ENCODE measurements around the gene CHD8. TPM values are rescaled to one million over a fixed set of nuclear protein-coding genes. Genes with fewer than 3 reads are reported as not detected.

CHD8 gene
- total and polyA plus RNA-seq, 2 of the 13 experiments (the other 11 are each of a cell fraction or from before 2014, with no cell fraction given), result 35.1 to 79.6 TPM

- TF ChIP-seq IKZF4 (CRISPR knock-in tag; IDR thresholded peaks at IDR 0.05; ENCODE audit: borderline replicate concordance, low read depth, not compliant biosample characterization), result peak; percentile 83
- TF ChIP-seq DBP (CRISPR knock-in tag; IDR thresholded peaks at IDR 0.05; ENCODE audit: not compliant biosample characterization), result no peak
- no peak for TF ChIP-seq ZBTB34 (CRISPR knock-in tag; IDR thresholded peaks at IDR 0.05)
- peak; percentile 86 for TF ChIP-seq KLF9 (CRISPR knock-in tag; IDR thresholded peaks at IDR 0.05; ENCODE audit: low read depth)
- no peak for TF ChIP-seq ZNF138 (CRISPR knock-in tag; IDR thresholded peaks at IDR 0.05; ENCODE audit: low read depth)
- no peak for TF ChIP-seq TCF7 (IDR thresholded peaks at IDR 0.05; ENCODE audit: low read depth)
- 0 out of 2 replicates have a peak, but pooled peaks have one; percentile 30 for TF ChIP-seq RNF2 (conservative IDR thresholded peaks at IDR 0.05; ENCODE audit: low read depth)
- TF ChIP-seq ZNF224 (CRISPR knock-in tag; IDR thresholded peaks at IDR 0.05), result no peak
- TF ChIP-seq CBX2 (IDR thresholded peaks at IDR 0.05; ENCODE audit: low read depth, low read length), result no peak
- TF ChIP-seq CBX2 (CRISPR knock-in tag; IDR thresholded peaks at IDR 0.05; ENCODE audit: low read depth), result 0 out of 2 replicates have a peak, but pooled peaks have one; percentile 75
- no peak for TF ChIP-seq ZNF484 (CRISPR knock-in tag; IDR thresholded peaks at IDR 0.05; ENCODE audit: borderline replicate concordance, low read depth)
- TF ChIP-seq CSRNP1 (CRISPR knock-in tag; IDR thresholded peaks at IDR 0.05), result peak; percentile 77; the same call in 1 of the 2 replicates
- no peak for TF ChIP-seq ETS1 (CRISPR knock-in tag; IDR thresholded peaks at IDR 0.05)
- peak; percentile 99 for TF ChIP-seq ZNF281 (CRISPR knock-in tag; IDR thresholded peaks at IDR 0.05; ENCODE audit: borderline replicate concordance)
- TF ChIP-seq KLF15 (CRISPR knock-in tag; IDR thresholded peaks at IDR 0.05; ENCODE audit: borderline replicate concordance), result 0 out of 2 replicates have a peak, but pooled peaks have one; percentile 25
- TF ChIP-seq ZNF891 (CRISPR knock-in tag; IDR thresholded peaks at IDR 0.05), result peak; percentile 90
- no peak for TF ChIP-seq ZNF737 (CRISPR knock-in tag; IDR thresholded peaks at IDR 0.05; ENCODE audit: borderline replicate concordance)
- no peak for TF ChIP-seq MNT (IDR thresholded peaks at IDR 0.05)
Measured at GRCh38 chr14:21437063-21437901, 18.6 kb downstream of the CHD8 start (continued).
